ENCODE measurements around the gene NCAM1.
"Not testable (repeated sequence)": the region's sequence is repeated elsewhere in the genome, so short reads cannot be mapped to it uniquely, and the experiment has no call there.

Gene NCAM1

GRCh38 chr11:113282898-113283437, 321.7 kb downstream of the NCAM1 start:
- no peak for DNase-seq

DNA sequence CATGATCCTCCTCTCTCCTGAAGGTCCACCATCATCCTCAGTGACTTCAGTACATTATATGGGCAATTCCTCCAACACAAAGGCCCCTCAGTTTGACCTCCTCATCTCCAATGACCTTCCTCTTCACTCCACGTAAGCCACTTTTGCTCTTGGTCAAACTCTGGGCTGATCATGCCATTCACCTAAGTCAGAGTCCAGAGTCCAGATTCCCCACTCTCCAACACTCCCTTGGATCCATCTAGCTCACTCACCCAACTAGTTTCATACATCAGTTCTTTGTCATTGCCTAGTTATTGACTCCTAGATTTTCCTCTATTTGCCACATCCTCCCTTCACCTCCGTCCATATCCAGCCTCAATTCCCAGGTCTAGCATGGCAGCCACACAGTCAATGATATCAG, 322.7 kb downstream of the NCAM1 start:
- DNase-seq, result no peak

DNA sequence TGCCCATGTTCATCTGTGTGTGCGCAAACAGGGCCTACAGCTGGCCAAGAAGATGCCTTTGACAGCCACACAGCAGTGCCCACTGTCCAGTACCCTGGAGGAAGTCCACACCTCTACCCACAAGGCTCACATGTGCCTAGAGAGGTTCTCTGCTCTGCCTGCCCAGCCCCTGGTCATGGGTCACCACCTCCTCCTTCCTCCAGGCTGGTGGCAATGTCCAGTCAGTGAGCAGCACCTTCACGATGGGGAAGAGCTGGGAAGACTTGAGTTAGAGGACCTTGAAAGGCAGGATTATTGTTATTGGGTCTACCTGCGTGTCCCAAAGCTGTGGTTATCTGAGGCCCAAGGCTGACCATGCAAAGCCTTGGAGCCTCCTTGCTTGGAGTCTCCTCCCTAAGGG, 324.8 kb downstream of the NCAM1 start:
- no peak for DNase-seq

- no peak for DNase-seq
Measured at GRCh38 chr11:113286509-113287497, 325.6 kb downstream of the NCAM1 start.

GRCh38 chr11:113287801-113288200, 326.6 kb downstream of the NCAM1 start:
- DNase-seq, result no peak

DNA sequence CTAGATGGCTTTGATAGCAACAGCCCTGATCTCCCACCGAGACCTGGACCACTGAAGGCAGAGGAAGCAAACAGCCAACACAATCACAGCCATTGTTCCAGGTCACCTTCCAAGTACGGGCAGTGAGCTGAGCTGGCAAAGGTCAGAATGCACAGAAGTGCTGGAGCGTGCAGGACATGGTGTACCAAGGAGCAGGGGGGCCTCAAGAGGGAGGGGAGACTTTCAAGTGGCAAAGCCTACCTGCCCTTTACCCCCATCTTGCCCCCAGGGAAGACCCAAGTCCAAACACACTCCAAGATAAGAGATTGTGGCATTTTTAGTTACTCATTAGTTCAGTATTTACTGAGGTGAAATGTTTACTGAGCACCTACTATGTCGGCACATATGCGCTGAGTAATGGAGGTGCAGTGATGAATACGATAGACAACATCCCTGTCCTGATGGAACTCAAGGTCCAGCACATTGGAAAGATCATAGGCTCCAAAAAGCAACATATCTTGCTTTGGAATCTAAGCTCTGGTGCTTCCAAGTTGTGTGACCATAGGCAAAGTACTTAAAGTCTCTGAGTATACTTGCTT, 327.2 kb downstream of the NCAM1 start:
- DNase-seq, result no peak

DNA sequence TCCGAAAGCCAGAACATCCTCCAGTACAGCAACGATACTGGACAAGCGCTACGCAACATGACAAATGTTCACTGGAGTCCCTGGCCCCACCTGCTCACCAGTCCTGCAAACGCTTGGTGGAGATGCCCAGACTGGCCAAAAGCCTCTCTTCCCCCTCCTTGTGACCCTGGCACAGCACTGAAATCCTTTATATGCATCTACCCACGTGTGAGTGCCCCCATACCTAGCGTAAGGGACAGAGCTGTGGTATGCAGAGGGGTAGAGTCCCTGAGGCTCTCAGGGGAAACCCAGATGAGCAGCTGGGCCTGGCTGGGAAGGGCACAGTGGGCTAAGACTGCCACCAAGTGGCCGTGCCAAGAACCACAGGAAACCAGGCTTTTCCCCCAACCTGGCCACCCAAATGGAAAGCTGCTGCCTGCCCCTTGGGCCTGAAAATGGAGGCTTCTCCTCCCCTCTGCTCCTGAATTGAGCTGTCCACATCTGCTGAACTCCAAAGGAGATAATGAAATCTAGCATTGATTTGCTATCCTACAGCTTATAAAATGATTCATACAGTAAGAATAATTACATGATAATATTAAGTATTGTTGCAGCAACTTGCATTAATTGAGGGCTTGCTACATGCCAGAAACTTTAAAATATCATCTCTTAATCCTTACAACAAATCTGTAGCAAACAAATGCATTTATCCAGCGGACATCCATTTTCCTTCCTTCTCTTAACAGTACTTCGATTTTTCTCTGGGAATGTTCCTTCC, 328.4 kb downstream of the NCAM1 start:
- DNase-seq, result no peak

GRCh38 chr11:113293936-113294335, 332.7 kb downstream of the NCAM1 start:
- no peak for DNase-seq

- DNase-seq, result no peak
Measured at GRCh38 chr11:113295993-113296392, 334.8 kb downstream of the NCAM1 start.

- no peak for DNase-seq
Measured at GRCh38 chr11:113296447-113297205, 335.4 kb downstream of the NCAM1 start.

DNA sequence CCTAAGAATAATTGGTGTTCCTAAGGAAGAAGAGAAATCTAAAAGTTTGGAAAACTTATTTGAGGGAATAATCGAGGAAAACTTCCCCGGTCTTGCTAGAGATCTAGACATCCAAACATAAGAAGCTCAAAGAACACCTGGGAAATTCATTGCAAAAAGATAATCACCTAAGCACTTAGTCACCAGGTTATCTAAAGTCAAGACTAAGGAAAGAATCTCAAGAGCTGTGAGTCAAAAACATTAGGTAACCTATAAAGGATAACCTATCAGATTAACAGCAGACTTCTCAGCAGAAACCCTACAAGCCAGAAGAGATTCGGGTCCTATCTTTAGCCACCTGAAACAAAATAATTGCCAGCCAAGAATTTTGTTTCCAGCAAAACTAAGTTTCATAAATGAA, 337.3 kb downstream of the NCAM1 start:
- DNase-seq, result not testable (repeated sequence)

DNA sequence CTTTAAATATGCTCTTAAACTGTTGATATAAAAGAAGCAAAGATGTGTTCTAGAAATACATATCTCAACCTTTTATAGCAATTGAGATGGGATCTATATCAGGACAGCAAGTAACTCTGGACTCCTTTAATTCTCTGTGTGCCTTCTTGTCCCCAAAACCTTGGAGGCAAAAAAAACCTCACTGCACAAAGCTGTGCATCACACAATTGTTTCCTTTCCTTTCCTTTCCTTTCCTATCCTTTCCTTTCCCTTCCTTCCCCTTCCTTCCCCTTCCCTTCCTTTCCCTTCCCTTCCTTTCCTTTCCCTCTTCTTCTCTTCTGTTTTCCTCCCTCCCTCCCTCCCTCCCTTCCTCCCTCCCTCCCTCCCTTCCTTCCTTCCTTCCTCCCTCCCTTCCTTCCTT, 343.7 kb downstream of the NCAM1 start:
- no peak for DNase-seq

DNA sequence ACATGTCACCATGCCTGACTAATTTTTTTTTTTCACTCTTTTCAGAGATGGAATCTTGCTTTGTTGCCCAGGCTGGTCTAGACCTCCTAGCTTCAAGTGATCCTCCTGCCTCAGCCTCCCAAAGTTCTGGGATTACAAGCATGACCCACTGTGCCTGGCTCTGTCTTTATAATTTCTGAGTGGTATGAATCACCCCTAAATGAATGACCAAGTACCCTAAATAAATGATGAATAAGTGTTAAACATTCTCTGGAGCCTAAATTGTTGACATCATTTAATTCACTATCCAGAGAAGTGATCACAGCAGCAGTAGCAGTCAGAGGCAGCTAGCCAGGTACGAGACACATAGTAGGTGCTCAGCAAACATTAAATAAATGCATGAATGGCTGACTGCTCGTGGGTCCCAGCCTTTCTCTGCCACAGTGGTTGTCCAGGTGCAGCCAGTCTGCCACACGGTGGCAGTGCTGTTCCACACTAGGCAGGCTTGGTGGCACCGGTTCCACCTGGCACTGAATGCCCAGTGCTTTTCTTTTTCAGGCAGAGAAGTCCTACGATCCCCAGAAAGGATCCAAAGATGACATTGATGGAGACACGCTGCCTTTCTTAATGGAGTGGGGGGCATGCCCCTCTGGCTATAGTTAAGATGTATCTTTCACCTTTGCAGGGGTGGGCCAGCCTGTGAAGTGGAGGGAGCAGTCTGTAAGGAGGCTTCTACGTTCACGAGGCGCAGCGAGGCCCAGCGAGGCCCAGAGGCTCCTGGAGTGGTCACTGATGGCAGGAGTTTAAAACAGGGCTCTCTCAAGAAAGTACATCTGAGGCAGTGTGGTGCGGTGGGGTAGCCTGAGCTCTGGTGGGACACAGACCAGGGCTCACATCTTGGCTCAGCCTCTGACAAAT, 344.5 kb downstream of the NCAM1 start:
- DNase-seq, result no peak

- DNase-seq, result no peak
Measured at GRCh38 chr11:113308601-113309000, 347.4 kb downstream of the NCAM1 start.

DNA sequence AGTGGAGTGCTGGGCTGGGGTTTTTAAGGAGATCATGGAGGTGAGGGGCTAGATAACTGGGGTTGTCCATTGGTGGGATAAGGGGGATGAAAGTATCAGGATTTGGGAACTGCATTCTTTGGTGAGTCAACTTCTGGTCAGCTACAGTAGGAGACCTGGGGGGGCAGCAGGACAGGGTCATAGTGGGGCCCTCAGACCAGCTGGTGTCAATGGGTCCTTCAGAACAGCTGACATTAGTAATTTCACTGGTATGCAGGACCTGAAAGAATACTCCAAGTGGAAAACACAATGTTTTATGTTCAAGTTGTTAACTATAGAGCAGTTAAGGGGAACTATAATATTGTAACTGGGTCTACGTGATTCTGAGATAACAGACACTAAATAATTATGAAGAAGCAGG, 350.3 kb downstream of the NCAM1 start:
- no peak for DNase-seq

DNA sequence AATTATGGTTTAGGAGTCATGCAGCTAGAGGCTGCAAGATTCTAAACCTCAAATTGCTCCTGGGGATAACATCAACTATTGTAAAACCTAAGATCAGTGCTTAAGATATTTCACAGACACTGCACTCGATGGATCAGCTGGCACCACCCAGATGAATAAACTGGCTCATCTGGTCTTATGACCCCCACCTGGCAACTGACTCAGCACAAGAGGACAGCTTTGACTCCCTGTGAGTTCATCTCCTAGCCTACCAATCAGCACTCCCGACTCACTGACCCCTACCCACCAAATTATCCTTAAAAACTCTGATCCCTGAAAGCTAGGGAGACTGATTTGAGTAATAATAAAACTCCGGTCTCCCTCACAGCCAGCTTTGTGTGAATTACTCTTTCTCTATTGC, 352.4 kb downstream of the NCAM1 start:
- DNase-seq, result no peak

DNA sequence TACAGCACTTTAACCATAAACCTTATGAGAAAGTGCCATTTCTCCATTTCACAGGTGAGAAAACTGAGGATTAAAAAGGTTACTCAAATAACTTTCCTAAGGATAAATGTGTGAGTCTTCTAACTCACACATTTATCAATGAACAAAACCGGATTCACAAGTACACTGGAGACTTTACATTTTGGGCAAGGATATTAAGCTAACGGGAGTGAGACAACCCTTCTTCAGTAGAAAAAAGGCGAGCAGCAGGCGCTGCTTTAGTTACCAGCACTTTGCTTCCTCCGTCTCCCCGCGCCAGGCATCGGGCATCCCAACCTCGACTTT, 352.8 kb downstream of the NCAM1 start:
- DNase-seq, result no peak

GRCh38 chr11:113314389-113315301, 353.4 kb downstream of the NCAM1 start, which contains the start of gene TTC12:
Gene TTC12 (plus strand): TSS chr11:113314583. CDS start chr11:113316258, 1,675 bp downstream.
- no peak for DNase-seq

- DNase-seq, result no peak
Measured at GRCh38 chr11:113315811-113316210, 354.6 kb downstream of the NCAM1 start.

GRCh38 chr11:113316256-113316655, 355.0 kb downstream of the NCAM1 start:
- no peak for DNase-seq

All from GF-D8 (cell line).